Measurements from ENCODE around the gene RDM1.
"Not testable (repeated sequence)": the region's sequence is repeated elsewhere in the genome, so short reads cannot be mapped to it uniquely, and the experiment has no call there.

Gene RDM1

GRCh38 chr17:35901631-35902175 lies 28.9 kb downstream of the RDM1 start:
- TF ChIP-seq CTCF (IDR thresholded peaks at IDR 0.05; ENCODE audit: low read depth, low read length, missing control alignments), result no peak
- DNase-seq (ENCODE audit: extremely low read depth, low read depth), result no peak
- H3K4me3 ChIP-seq (replicated peaks; ENCODE audit: low read depth, low read length), result no peak overlapping the region

GRCh38 chr17:35900708-35901480 lies 29.7 kb downstream of the RDM1 start:
- TF ChIP-seq CTCF (IDR thresholded peaks at IDR 0.05; ENCODE audit: low read depth, low read length, missing control alignments), result no peak
- no peak overlapping the region for H3K4me3 ChIP-seq (replicated peaks; ENCODE audit: low read depth, low read length)
- no peak for DNase-seq (ENCODE audit: extremely low read depth, low read depth)

- TF ChIP-seq CTCF (IDR thresholded peaks at IDR 0.05; ENCODE audit: low read depth, low read length, missing control alignments), result no peak
- H3K4me3 ChIP-seq (replicated peaks; ENCODE audit: low read depth, low read length), result no peak overlapping the region
- no peak for DNase-seq (ENCODE audit: extremely low read depth, low read depth)
Measured at GRCh38 chr17:35900280-35900679, 30.3 kb downstream of the RDM1 start.

DNA sequence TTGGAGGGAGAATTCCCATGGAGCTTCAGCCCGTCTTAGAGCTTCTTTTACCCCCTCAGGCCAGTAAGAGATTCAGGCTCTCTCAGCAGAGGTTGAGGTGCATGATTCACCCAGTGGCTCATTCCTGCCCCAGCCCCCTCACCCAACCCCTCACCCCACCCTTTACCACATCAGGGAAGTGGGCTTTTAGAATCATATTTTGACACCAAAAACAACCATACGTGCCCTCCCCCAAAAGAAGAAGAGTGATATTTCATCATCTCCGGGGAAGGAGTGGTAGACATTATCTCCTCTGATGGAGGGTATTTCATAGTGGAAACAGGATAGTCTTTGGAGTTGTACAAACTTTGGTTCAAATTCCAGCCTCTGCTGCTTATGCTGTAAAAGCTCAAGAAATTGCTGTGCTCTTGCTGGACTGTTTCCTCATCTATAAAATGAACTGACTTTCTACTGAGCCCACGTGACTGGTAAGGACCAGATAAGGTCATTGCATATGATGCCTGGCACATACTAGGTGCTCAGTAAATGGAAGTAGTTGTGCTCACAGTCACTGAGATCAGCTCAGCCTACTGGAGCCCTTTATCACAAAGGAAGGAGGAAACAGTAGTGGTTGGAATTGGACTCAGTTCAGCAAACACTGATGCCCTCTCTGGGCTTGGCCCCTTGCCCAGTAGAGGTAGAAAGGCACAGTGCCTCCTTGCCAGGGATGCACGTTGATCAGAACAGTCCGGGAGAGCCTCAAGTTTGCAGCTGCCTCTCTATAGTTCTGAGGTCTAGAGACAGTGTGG lies 32.1 kb downstream of the RDM1 start:
- DNase-seq (ENCODE audit: extremely low read depth, low read depth), result no peak
- TF ChIP-seq CTCF (IDR thresholded peaks at IDR 0.05; ENCODE audit: low read depth, low read length, missing control alignments), result no peak

DNA sequence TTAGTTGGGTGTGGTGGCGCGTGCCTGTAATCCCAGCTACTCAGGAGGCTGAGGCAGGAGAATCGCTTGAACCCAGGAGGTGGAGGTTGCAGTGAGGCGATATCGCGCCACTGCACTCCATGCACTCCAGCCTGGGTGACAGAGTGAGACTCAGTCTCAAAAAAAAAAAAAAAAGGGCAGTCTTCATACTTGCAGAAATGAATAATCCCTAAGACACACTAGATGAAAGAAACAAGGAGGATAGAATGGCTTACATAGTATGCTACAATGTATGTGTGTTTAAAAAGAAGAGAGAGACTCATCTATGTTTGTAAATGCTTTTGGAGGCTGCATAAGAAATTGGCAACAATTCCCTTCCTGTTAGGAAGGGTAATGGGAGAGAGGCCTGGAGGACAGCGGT lies 32.8 kb downstream of the RDM1 start:
- H3K4me3 ChIP-seq (replicated peaks; ENCODE audit: low read depth, low read length); DNase-seq (ENCODE audit: extremely low read depth, low read depth): not testable (repeated sequence)

More for the DNA sequence above, 32.1 kb downstream of the RDM1 start:
- no peak overlapping the region for H3K4me3 ChIP-seq (replicated peaks; ENCODE audit: low read depth, low read length)

- no peak for TF ChIP-seq CTCF (IDR thresholded peaks at IDR 0.05; ENCODE audit: low read depth, low read length, missing control alignments)
- no peak overlapping the region for H3K4me3 ChIP-seq (replicated peaks; ENCODE audit: low read depth, low read length)
- DNase-seq (ENCODE audit: extremely low read depth, low read depth), result no peak
Measured at GRCh38 chr17:35895636-35896587, 34.7 kb downstream of the RDM1 start.

Data from HFF-Myc (cell line).